K562 (cell line): ENCODE results near the gene CABP4. TPM values are rescaled to one million over a fixed set of nuclear protein-coding genes. Genes with fewer than 3 reads are reported as not detected.
A peak's percentile ranks its signal among the peaks of the same experiment; 100 is the strongest.

Experiments used
- ELF2 ChIP-seq: fragments of 250-450 bp; sonication (Bioruptor Pico); IDR thresholded peaks from 2 replicates; pipeline ENCODE4 v1.5.0; 2021; ENCODE audit warnings: mild to moderate bottlenecking
- HMG20B ChIP-seq: fragments of 250-450 bp; sonication (Bioruptor Pico); IDR thresholded peaks from 2 replicates; pipeline ENCODE4 v1.5.0; 2021; ENCODE audit warnings: mild to moderate bottlenecking
- L3MBTL2 ChIP-seq: fragments of 450-650 bp; IDR thresholded peaks from 2 replicates; pipeline ENCODE4 v1.6.1; 2016; ENCODE audit warnings: mild to moderate bottlenecking, moderate library complexity
- POLR2AphosphoS5 ChIP-seq: IDR thresholded peaks from 2 replicates; pipeline ENCODE4 v1.6.1; 2011; ENCODE audit warnings: mild to moderate bottlenecking, low read depth, low read length, moderate library complexity; ENCODE audit not compliant: control insufficient read depth, insufficient read depth
- ZNF766 ChIP-seq: fragments of 200-800 bp; sonication (Bioruptor generic); conservative IDR thresholded peaks from 2 replicates; pipeline ENCODE4 v1.6.1; 2016; ENCODE audit warnings: missing genetic modification characterization, missing compliant biosample characterization
- polyA plus RNA-seq, 8 experiments: library from polyadenylated mRNA; depleted of rRNA in 4 of 8; stranded (reverse) in 5 of 8; unstranded in 3 of 8; fragments of >200 nt; fragmentation: Nextera tagmentation in 2 of 8; fragmentation: Illumina TruSeq in 1 of 8; extraction: Ambion mirVana in 2 of 8; extraction: Trizol in 1 of 8; gene quantifications; 2 replicates each; pipeline versions ENCODE4 v1.2.1 to v1.2.3, GENCODE V29; 2011 to 2014; ENCODE audit warnings: inconsistent platforms in 1 of 8, missing spikeins in 1 of 8
- total RNA-seq, 7 experiments: library from RNA; depleted of rRNA in 6 of 7; stranded (reverse); fragments of >200 nt in 6 of 7; fragmentation: Illumina TruSeq in 2 of 7; extraction: Trizol in 2 of 7; gene quantifications; 2 replicates each; pipeline versions ENCODE4 v1.2.1 to v1.2.3, GENCODE V29; 2011 to 2021; ENCODE audit warnings: low replicate concordance in 1 of 7
- TF ChIP-seq, protein P1 (sequence below): fragments of 150-350 bp; conservative IDR thresholded peaks from 2 replicates; pipeline ENCODE4 v1.6.1; 2014; ENCODE audit warnings: low read length
- TF ChIP-seq, protein P2 (sequence below), 2 experiments: fragments of 450-650 bp; formaldehyde crosslinking in 1 of 2; IDR thresholded peaks; 2 replicates each; pipeline versions ENCODE4 v1.4.0 to v1.6.1; 2014 to 2020; ENCODE audit warnings: mild to moderate bottlenecking in 2 of 2, borderline replicate concordance in 1 of 2, low read depth in 1 of 2
- TF ChIP-seq, protein P3 (sequence below): fragments of 250-450 bp; sonication (Bioruptor Pico); IDR thresholded peaks from 2 replicates; pipeline ENCODE4 v1.4.0; 2020

The CABP4 gene
- total and polyA plus RNA-seq, 9 of the 15 experiments (the other 6 are each of a cell fraction or from before 2014, with no cell fraction given) = 0.11 TPM; not detected in 8

DNA sequence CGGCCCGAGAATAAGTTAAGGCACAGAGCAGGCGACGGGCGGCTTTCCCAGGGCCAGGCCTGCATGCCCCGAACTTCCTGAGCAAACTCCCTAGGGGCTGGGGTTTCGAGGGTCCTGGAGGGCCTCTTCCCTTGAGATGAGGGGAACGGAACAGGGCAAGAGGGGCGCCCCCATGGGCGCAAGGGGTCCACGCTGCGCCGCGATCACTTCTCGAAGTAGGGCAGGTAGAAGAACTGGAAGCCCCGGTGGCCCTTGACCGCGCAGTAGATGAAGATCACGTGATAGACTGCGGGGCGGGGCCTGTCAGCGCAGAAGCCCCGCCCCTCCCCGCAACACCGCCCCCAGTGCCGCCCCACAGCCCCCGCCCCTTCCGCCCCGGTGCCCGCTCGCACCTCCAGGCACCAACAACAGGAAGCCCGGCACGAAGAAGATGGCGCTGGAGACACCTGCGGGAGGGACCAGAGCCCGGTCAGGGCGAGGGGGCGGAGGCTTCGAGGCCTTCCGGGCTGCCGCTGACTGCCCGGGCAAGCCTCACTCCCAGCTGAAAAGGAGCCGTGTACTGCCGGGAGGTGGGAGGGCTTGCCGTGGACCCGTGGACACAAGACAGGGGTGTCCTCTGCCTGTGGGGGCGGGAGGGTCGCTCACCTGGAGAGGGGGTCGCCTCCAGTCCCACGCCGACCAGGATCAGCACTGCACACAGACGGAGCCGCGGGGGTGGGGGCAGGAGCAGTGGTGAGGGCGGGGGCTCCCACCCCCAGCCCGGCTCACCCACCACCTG lies 9.4 kb downstream of the CABP4 start (continued):
- TF ChIP-seq, protein P1, sequence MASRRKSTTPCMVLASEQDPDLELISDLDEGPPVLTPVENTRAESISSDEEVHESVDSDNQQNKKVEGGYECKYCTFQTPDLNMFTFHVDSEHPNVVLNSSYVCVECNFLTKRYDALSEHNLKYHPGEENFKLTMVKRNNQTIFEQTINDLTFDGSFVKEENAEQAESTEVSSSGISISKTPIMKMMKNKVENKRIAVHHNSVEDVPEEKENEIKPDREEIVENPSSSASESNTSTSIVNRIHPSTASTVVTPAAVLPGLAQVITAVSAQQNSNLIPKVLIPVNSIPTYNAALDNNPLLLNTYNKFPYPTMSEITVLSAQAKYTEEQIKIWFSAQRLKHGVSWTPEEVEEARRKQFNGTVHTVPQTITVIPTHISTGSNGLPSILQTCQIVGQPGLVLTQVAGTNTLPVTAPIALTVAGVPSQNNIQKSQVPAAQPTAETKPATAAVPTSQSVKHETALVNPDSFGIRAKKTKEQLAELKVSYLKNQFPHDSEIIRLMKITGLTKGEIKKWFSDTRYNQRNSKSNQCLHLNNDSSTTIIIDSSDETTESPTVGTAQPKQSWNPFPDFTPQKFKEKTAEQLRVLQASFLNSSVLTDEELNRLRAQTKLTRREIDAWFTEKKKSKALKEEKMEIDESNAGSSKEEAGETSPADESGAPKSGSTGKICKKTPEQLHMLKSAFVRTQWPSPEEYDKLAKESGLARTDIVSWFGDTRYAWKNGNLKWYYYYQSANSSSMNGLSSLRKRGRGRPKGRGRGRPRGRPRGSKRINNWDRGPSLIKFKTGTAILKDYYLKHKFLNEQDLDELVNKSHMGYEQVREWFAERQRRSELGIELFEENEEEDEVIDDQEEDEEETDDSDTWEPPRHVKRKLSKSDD = no peak
- TF ChIP-seq, protein P2, sequence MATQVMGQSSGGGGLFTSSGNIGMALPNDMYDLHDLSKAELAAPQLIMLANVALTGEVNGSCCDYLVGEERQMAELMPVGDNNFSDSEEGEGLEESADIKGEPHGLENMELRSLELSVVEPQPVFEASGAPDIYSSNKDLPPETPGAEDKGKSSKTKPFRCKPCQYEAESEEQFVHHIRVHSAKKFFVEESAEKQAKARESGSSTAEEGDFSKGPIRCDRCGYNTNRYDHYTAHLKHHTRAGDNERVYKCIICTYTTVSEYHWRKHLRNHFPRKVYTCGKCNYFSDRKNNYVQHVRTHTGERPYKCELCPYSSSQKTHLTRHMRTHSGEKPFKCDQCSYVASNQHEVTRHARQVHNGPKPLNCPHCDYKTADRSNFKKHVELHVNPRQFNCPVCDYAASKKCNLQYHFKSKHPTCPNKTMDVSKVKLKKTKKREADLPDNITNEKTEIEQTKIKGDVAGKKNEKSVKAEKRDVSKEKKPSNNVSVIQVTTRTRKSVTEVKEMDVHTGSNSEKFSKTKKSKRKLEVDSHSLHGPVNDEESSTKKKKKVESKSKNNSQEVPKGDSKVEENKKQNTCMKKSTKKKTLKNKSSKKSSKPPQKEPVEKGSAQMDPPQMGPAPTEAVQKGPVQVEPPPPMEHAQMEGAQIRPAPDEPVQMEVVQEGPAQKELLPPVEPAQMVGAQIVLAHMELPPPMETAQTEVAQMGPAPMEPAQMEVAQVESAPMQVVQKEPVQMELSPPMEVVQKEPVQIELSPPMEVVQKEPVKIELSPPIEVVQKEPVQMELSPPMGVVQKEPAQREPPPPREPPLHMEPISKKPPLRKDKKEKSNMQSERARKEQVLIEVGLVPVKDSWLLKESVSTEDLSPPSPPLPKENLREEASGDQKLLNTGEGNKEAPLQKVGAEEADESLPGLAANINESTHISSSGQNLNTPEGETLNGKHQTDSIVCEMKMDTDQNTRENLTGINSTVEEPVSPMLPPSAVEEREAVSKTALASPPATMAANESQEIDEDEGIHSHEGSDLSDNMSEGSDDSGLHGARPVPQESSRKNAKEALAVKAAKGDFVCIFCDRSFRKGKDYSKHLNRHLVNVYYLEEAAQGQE (IDR thresholded peaks at IDR 0.05; ENCODE audit: borderline replicate concordance) = peak; percentile 7; the same call in 1 of the 2 replicates
- TF ChIP-seq, protein P2 (CRISPR knock-in tag; IDR thresholded peaks at IDR 0.05; ENCODE audit: low read depth) = no peak
- TF ChIP-seq ZNF766 (0 out of 2 replicates have a peak, but pooled peaks have one; percentile 56), HMG20B (CRISPR knock-in tag) (0 out of 2 replicates have a peak, but pooled peaks have one; percentile 49), ELF2 (no peak), L3MBTL2 (peak; percentile 91), POLR2AphosphoS5 (peak; percentile 79)
- TF ChIP-seq, protein P3, sequence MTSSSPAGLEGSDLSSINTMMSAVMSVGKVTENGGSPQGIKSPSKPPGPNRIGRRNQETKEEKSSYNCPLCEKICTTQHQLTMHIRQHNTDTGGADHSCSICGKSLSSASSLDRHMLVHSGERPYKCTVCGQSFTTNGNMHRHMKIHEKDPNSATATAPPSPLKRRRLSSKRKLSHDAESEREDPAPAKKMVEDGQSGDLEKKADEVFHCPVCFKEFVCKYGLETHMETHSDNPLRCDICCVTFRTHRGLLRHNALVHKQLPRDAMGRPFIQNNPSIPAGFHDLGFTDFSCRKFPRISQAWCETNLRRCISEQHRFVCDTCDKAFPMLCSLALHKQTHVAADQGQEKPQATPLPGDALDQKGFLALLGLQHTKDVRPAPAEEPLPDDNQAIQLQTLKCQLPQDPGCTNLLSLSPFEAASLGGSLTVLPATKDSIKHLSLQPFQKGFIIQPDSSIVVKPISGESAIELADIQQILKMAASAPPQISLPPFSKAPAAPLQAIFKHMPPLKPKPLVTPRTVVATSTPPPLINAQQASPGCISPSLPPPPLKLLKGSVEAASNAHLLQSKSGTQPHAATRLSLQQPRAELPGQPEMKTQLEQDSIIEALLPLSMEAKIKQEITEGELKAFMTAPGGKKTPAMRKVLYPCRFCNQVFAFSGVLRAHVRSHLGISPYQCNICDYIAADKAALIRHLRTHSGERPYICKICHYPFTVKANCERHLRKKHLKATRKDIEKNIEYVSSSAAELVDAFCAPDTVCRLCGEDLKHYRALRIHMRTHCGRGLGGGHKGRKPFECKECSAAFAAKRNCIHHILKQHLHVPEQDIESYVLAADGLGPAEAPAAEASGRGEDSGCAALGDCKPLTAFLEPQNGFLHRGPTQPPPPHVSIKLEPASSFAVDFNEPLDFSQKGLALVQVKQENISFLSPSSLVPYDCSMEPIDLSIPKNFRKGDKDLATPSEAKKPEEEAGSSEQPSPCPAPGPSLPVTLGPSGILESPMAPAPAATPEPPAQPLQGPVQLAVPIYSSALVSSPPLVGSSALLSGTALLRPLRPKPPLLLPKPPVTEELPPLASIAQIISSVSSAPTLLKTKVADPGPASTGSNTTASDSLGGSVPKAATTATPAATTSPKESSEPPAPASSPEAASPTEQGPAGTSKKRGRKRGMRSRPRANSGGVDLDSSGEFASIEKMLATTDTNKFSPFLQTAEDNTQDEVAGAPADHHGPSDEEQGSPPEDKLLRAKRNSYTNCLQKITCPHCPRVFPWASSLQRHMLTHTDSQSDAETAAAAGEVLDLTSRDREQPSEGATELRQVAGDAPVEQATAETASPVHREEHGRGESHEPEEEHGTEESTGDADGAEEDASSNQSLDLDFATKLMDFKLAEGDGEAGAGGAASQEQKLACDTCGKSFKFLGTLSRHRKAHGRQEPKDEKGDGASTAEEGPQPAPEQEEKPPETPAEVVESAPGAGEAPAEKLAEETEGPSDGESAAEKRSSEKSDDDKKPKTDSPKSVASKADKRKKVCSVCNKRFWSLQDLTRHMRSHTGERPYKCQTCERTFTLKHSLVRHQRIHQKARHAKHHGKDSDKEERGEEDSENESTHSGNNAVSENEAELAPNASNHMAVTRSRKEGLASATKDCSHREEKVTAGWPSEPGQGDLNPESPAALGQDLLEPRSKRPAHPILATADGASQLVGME (CRISPR knock-in tag) = no peak
